ENCODE results near the gene SERPINB10.

SERPINB10 gene

DNA sequence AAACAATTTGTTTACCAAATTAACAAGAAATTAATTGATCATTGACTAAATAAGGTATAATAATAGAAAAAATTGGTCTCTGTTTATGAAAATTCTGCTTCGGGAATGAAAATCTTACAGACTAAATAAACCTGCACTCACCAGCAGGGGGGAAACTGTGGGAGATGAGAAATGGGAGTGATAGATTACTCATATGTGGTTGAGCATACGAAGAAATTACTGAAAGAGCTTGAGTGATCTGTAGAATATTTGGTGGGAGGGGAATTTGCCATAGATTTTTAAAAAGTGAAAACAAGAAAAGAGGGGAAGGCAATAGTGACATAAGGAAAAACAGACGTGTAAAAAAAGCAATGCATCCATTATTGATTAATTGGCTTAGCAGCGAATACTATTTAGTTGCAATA, 43.5 kb downstream of the SERPINB10 start:
- peak; percentile 63 for DNase-seq

DNA sequence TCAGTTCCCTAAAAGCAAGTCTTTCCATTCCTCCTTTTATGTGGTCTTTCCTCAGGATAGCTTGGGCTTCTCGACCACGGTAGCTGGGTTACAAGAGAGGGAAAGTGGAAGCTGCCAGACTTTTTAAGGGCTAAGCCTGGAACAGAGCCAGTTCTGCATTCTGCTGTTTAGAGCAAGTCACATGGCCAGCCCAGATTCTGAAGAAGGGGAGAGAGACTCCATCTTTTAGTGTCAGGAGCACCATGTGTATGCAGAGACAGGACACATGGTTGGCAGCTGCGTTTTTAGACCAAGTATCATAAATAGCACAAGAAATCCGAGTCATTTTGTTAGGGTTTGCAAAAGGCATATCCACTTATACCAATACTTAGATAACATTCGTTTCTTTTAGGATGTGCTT, 46.1 kb downstream of the SERPINB10 start:
- DNase-seq: peak; percentile 56

DNA sequence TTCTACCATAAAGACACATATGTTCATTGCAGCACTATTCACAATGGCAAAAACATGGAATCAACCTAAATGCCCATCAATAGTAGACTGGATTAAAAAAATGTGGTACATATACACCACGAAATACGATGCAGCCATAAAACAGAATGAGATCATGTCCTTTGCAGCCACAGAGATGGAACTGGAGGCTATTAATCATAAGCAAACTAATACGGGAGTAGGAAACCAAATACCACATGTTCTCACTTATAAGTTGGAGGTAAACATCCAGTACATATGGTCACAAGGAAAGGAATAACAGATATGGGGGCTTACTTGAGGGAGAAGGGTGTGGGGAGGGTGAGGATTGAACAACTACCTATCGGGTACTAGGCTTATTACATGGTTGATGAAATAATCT, 49.0 kb downstream of the SERPINB10 start:
- peak; percentile 84 for DNase-seq

DNA sequence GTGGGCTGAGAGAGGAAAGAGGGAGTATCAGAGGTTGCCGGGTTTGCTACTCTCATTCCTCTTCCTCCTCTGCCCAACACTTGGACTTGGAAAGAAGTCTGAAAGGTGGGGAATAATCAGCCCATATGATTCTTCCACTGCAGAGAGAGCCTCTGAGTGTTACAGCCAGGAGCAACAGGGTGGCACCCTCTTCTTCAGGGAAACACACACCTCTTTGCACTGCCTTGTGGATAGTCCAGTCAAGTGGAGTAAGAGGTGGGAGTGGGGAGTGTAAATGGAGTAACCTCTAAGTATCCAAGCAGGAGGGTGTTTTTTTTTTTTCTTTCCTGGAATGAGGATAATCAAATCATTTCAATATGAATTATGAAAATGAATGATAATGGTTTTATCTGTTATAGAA, 53.1 kb downstream of the SERPINB10 start:
- no peak for DNase-seq

DNA sequence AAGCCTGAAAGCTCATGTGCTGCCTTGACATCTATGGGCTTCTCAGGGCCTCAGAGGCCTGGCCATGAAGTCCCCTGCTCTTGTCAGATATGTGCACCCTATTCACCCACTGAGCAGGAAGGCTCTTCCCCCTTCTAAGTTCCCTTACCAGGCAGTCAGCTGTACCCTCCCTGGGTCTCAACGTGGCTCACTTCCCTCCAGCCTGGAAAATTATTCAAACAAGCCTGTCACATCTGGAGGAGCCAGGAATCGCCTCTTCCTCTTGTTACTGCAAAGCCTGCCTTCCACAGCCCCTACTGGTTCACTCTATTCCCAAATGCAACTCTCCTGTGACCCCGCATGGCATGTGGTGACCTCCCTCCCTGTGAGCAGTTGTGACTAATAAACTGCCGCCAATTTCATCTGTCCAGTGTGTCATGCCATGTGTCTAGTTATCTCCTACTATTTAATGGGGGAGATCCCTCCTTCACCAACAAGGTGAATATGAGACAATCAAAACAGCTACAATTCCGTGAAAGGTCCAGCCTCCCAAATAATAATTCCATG, 53.8 kb downstream of the SERPINB10 start:
- no peak for DNase-seq

DNA sequence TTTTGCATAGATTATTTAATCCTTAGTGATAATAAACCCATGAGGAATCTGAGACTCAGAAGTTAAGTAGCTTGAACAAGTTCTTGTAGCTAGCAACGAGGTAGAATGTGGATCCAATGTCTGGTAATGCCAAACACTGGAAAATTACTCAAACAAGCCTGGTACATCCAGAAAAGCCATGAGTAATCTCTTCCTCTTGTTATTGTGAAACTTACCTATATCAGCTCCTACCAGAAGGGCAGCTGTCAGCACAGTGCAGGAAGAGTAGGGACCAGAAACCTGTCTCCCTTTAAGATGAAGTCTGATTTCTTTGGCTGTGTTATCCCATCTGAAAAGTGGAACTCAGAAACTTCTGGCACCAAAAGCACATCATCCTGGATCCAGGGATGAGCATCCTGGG, 54.4 kb downstream of the SERPINB10 start:
- DNase-seq: no peak

DNA sequence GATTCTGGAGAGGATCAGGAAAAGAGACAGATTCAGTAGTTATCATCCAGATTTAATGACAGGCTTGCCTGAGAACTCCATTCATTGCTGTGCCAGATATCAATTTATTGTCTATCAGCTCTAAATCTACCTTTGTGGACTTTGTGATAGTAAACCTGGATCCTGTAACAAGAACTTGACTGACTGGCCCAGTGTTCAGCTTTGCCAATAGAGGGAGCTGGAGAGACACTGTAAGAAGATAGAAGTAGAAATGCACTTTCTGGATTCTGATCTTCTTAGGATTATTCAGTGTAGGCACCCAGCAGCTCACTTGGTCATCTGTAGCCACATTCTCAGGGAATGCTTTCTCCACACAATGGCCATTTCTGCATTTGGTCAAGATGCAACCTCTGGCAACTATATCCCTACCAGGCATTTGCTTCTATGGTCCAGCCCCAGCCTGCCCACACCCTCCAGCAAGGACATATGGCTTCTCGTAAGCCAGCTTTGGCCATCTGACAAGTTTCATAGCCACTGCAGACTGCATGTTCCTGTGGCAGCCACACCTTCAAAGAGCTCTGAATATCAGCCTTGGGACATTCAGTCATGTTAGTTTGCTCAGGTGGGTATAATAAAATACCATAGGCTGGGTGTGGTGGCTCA, 56.0 kb downstream of the SERPINB10 start:
- DNase-seq: peak; percentile 53

DNA sequence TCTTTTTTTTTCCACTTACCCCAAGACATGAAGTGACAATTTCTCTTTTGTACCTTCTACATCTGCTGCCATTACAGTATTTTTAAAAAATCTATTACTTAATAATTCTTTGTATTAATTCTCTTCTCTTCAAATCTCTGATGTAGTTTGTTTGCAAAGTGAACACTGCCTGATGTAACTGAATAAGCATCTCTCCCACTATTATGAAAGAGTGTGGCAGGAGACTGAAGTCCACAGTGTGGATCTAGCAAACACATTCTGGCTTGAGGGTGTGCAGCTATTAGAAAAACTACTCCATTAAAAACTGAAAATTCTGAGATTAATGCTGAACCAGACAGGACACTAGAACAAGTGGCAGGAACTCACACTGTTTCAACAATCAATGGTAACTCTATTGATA, 57.1 kb downstream of the SERPINB10 start:
- no peak for DNase-seq

DNA sequence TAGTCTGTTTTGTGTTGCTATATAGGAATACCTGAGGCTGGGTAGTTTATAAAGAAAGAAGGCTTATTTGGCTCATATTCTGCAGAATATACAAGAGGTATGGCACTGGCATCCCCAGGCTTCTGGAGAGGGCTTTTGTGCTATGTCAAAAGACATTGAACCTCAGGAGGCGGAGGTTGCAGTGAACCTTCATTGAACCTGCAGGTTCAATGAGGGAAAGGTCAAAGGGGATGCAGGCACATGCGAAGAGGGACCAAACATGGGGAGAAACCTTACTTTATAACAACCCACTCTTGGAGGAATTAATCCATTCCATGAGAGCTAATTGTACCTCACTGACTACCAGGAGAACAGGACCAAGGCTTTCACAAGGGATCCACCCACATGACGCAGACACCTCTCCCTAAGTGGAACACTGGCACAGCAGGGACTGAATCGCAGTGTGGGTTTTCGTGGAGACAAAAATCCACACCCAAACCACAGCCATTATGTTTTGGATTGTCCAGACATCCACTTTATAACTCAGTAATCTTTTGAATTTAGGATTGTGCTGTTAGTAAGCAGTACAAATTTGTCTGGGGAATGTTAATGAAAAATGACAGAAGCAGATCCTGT, 58.1 kb downstream of the SERPINB10 start:
- no peak for DNase-seq

DNA sequence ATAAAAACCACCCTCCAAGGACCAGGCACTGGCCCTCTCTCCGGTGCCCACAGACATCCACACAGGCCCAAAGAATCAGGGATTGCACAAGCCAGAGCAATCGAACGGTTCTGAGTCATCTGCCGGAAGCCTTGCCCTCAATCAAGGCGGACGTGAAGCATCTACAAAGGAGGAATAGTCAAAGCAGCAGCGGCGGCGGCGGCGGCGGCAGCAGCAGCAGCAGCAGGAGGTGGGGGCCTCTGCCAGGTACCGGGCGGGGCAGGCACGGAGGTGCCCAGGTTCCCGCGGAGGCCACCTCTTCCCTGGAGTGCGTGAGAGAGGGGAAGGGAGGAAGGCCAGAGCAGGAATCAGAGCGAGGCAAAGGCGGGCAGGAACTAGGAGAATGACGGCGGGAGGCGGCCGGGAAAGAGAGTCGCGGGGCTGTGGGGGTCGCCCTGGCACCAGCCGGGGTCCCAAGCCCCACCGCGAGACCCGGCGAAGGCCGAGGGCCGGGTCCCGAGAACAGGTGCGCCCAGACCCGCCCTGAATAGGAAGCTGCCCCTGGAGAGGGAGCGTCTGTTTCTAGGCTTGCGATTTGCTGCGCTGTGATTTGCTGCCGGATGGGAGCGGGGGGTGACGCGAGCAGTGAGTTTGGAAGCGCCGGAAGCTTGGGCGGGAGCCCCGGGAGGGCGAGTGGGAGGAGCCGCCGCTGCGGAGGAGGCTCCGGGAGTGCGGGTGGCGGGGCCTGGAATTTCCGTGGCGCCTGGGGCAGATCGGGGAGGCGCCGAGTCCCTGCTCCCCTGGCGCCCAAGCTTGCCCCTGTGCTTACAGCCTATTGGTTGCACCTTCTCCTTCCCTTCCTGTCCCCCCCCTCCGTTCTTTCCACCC, 62.4 kb downstream of the SERPINB10 start, which contains the start of gene SERPINB8:
Gene SERPINB8 (plus strand): TSS at position 140 of the 867 bp plus-strand sequence. CDS start 8,228 bp downstream, outside the sequence.
- peak; percentile 95 for DNase-seq

DNA sequence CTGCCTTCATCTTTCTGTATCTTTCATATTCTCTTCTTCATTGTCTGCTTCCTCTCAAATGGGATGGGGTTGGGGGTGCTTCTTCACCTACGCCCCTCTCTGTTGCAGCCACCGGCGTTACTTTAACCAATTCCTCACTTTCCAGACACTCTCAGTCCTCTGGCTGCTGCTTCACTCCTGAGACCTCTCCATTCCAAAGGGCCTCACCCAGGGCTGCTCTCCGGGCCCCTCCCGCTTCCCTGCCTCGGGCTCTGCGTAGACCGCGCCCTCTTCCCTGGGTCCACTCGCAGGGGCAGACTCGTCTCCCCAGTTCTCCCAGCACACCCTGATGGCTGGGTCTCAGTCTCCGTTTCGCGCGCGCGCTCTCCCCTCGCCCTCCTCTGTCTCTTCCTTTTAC, 63.0 kb downstream of the SERPINB10 start:
- DNase-seq: peak; percentile 44

DNA sequence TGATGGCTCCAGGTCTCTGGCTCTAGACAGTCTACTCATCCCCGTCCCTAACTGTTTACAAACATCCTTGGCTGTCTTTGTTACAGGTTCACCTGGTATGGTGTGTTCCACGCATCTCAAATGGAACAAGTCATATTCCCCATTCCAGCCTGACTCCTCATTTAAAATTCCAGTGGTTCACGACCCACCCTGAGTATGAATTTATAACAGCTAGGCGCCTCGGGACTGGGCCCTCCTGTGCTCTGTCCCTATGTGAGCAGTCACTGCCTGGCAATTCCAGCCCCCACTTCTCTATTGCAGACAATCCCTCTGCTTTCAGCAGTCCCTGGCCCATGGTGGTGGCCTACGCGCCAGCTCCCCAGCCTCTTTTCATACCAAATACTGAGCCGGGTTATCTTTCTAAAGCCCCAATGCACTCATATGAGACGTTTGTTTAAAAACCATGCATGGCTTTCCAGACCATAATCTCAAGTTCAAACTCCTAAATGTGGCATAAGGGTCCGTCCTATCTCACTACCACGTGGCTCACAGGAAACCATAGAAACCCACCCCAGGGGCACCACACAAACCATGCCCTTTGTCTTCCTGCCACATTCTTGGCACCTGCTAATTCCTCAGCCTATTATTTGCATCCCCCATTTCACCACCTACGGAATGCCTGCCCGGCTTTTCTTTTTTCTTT, 63.7 kb downstream of the SERPINB10 start:
- no peak for DNase-seq

DNA sequence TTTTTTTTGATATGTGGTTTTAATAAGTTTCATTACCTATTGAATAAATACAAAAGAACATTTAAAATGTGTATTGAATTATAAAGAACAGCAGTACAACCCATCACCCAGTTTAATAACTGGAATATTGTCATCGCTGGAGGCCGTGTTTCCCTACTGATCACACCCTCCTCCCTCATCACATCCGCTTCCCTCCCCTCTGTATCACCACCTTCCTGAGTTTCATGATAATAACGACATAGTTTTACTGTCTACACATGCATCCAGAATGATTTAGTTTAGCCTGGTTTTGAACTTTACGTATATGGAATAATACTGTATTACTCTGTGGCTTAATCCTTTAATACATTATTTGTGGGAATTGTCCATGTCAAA, 64.2 kb downstream of the SERPINB10 start:
- no peak for DNase-seq

DNA sequence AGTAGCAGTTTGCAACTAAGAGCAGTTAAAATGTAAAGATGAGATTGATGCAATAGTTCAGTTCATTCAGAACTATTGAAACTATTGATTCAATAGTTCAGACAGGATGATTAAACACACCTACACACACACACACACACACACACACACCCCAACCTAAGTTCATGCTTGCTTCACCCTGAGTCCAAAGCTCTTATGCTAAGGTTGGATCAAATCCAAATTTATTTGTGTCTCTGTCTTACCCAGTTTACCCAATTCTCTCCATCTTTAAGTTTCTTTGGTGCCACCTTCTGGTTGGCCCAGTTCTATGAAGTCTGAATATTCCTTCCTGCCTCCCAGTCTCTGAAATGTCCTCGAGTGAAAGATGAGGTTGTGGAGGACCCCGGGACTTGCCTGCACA, 67.2 kb downstream of the SERPINB10 start:
- DNase-seq: peak; percentile 51

DNA sequence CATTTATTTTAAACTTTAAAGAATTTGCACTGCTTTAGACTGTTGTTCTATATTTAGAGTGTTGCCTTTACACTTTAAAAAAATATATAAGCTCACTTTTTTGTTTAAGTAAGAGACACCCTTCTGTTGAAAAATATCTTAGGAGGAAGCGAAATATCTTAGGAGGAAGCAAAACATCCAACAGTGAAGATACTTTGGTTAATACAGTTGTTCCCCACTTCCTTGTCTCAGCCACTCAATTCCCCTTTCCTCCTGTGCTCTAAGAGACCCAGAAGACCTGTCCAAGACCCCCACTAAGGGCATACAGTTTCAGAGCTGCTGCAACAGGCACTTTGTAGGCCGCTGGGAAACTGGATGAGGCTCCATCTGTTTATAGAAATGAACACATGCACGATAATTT, 67.9 kb downstream of the SERPINB10 start:
- DNase-seq: no peak

DNA sequence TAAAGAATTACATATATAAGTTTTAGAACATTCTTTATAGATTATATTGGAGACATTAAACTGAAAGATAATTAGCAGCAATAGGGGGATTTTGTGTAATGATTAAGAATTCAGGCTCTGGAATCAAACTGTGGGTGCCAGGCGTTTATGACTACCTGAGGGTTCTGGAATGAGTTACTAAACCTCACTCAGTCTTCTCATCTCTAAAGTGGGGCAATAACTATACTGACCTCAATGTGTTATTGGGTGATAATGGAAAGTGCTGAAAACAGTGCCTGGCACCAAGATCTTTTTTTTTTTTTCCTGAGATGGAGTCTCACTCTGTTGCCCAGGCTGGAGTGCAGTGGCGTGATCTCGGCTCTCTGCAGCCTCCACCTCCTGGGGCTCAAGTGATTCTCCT, 69.3 kb downstream of the SERPINB10 start:
- DNase-seq: no peak

DNA sequence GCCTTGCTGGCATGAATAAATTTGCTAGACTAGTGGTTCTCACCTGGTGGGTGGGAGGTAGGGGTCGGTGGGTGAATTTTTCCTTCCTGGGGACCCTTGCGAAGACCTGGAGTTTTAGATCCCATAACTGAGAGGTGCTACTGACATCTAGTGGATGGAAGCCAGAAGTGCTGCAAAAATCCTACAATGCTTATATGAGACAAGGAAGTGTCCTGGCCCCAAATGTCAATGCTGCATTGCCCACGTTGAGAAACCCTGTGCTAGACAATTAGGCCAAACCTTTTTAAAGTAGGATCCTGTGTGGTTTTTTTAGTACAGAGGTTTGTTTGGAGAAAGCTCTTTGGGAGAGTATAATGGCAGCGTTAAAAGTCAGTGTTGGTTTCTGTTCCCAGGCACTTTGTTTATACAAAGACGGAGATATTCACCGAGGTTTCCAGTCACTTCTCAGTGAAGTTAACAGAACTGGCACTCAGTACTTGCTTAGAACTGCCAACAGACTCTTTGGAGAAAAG, 71.7 kb downstream of the SERPINB10 start:
- peak; percentile 67 for DNase-seq

DNA sequence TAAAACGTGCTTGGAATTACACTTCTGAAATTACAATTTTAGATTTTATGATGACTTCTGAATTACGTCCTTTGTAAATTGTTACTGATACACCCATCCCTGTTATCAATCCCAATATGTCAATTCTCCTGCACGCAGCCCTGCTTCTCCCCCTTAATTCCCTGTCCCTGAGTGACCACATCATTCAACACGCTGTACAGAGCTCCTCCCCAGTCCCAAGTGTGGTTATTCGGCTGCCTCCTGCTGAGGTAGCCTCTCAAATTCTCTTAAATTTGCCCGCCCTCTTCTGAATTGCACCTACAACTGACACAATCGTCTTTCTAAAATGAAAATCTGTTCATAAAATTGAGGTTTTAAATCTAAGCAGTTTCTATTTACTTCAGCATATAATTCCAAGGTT, 72.3 kb downstream of the SERPINB10 start:
- DNase-seq: no peak

DNA sequence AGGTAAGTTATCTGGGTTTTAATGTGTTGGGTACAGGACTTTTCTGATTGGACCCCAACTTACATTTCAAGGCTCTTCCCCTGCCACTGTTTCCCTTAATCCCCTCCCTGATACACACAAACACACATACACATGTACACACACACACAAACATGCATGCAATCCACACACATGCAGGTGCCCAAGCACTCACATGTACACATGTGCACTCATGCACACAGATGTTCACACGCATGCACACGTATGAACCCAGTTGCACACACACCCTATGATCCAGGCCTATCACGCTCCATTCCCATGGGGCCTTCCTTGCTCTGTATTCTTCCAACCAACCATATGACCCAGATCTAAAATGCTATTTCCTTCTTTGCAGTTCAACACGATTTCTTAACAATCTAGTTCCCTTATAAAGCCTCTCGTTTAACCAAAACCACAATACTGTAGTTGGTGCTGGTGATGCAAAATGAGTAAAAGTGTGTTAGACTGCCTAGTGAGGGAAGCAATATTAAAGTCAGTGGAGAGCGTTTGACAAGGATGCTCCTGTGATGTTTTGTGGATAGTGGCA, 73.2 kb downstream of the SERPINB10 start:
- no peak for DNase-seq

DNA sequence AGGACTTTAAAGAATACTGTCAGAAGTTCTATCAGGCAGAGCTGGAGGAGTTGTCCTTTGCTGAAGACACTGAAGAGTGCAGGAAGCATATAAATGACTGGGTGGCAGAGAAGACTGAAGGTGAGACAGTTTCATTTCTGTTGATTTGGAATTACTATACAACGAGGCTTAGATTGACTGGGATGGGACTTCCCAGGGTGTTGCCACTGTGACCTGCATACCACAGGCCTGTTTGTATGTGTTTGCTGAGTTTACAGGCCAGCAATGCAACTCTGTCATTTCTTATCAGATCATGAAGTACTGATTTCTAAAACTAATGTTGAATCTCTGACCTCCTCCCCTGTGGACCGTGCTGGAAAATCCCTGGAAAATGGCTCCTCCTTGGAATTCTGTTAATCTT, 74.0 kb downstream of the SERPINB10 start:
- DNase-seq: no peak

DNA sequence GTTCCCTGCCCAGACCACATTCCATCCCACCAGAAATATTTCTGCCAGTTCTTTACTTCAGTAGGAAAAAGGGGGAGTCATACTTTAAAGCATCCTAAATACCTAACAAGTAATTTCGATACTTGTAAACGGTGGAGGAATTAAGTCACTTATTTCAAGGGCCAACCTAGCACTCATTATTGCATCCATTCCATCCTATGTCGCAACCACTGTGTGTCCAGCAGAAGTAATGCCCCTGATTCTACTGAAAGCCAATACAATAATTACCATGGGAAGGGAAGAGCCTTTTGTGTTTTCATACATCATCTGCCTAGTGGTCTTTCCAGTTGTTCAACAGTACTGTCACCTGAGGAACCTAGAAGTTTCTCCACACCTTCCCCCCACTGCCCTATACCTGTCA, 74.6 kb downstream of the SERPINB10 start:
- DNase-seq: no peak
